ENCODE measurements around the gene FDXR.

The FDXR gene

DNA sequence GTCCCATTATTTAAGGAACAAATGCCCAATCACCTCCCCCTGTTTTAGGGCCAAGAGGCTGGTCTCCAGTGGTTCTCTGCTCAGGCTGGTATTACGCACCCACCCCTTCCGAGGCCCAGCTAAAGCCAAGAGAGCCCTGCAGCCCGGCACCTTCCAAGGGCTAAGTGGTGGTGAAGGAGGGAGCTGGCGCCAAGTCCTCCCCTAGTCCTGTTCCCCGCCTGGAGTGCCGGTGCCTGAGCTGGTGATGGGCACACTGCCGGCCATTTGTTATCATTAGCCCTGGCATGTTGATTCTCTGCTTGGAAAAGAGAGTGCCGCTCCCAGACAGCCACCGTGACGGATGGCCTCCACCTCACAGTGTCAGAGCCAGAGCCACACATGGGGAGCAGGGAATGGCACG, 45.0 kb downstream of the FDXR start:
- ChIA-PET CTCF (interaction anchor here (1.5 to 1.7 kb wide), 2 partner anchors 34 to 37 kb away, joined by 4 to 5 read pairs; no protein-coding TSS in a partner anchor), POLR2A (no interaction called here)
- Histone ChIP-seq H3K36me3 (ENCODE audit: control insufficient read depth in 4 of 4, insufficient read depth in 4 of 4, low read length in 3 of 4) (peaks cover 0 to 27% (median 5%) of the 10 kb centered on the region in 4 experiments), H3K4me3 (ENCODE audit: control insufficient read depth in 1 of 7, extremely low read depth in 1 of 7, insufficient read depth in 4 of 7, low read depth in 2 of 7, low read length in 6 of 7) (no peak overlapping the region), H3K4me1 (ENCODE audit: control extremely low read depth in 1 of 4, control insufficient read depth in 4 of 4, insufficient read depth in 4 of 4, low read length in 3 of 4) (no peaks in the 10 kb centered on the region), H3K27ac (ENCODE audit: insufficient read depth in 1 of 2, low read depth in 1 of 2, low read length in 2 of 2, poor library complexity in 1 of 2, severe bottlenecking in 2 of 2) (no peak overlapping the region), H3K9me3 (ENCODE audit: control extremely low read depth in 1 of 5, control insufficient read depth in 4 of 5, insufficient read depth in 2 of 5, low read depth in 1 of 5, low read length in 4 of 5) (no peaks in the 10 kb centered on the region), H3K27me3 (replicated peaks in 2 of 5; ENCODE audit: control insufficient read depth in 4 of 5, insufficient read depth in 5 of 5, low read length in 4 of 5) (no peaks in the 10 kb centered on the region)
- WGBS (ENCODE audit: insufficient coverage): 95% methylated on average over 9 of the region's 11 CpGs
- no peak for DNase-seq

DNA sequence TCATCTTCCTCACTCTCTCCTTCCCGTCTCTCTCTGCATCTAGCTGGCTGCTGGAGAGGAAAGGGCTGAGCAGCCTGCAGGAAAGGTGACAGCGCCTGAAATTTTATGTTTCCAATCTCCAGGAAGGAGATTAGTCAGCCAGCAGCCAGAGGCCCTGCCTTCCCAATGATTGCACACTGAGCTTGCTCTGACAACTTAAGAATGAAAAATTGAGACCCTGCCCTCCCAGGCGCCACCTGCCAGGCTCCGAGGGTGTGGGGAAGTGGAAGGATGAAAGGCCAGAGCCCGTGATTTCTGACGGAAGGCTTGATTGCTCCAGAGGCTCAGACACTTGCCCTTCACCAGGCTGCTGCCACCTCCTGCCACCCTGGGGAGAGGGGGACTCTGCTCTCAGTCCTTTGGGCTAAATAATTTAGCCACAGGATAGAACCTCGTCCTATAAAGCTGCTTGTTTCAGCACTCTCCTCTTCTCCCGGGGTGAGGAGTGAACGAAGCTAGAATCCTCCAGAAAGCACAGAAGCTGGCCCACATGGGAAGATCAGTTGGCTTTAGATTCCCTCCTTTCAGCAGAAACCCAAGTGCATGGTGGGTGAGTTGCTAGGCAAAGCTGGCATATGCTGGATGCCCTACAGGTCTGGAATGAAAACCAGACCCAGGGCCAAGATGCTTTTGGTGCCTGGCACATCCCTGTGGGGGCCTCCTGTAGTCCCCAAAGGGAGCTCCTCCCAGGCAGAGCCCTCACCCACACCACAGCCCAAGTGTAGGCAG, 46.7 kb downstream of the FDXR start:
- CTCF ChIA-PET: interaction anchor here (0.9 to 2.6 kb wide), 8 partner anchors 8 to 39 kb away, joined by 3 to 11 read pairs (median 3); no protein-coding TSS in a partner anchor
- no peak overlapping the region for H3K4me3 ChIP-seq (ENCODE audit: control insufficient read depth in 1 of 7, extremely low read depth in 1 of 7, insufficient read depth in 4 of 7, low read depth in 2 of 7, low read length in 6 of 7)
- WGBS (ENCODE audit: insufficient coverage): 94% methylated on average over 8 of the region's 9 CpGs
- no peak overlapping the region for H3K27ac ChIP-seq (ENCODE audit: insufficient read depth in 1 of 2, low read depth in 1 of 2, low read length in 2 of 2, poor library complexity in 1 of 2, severe bottlenecking in 2 of 2)
- H3K9me3 ChIP-seq (ENCODE audit: control extremely low read depth in 1 of 5, control insufficient read depth in 4 of 5, insufficient read depth in 2 of 5, low read depth in 1 of 5, low read length in 4 of 5): no peaks in the 10 kb centered on the region
- POLR2A ChIA-PET: no interaction called here
- H3K4me1 ChIP-seq (ENCODE audit: control extremely low read depth in 1 of 4, control insufficient read depth in 4 of 4, insufficient read depth in 4 of 4, low read length in 3 of 4): no peaks in the 10 kb centered on the region
- DNase-seq: no peak
- H3K36me3 ChIP-seq (ENCODE audit: control insufficient read depth in 4 of 4, insufficient read depth in 4 of 4, low read length in 3 of 4): peaks cover 0 to 27% (median 6%) of the 10 kb centered on the region in 4 experiments
- H3K27me3 ChIP-seq (replicated peaks in 2 of 5; ENCODE audit: control insufficient read depth in 4 of 5, insufficient read depth in 5 of 5, low read length in 4 of 5): no peaks in the 10 kb centered on the region

GRCh38 chr17:74824961-74825627, 47.7 kb downstream of the FDXR start:
- Histone ChIP-seq H3K27me3 (replicated peaks in 2 of 5; ENCODE audit: control insufficient read depth in 4 of 5, insufficient read depth in 5 of 5, low read length in 4 of 5) (no peaks in the 10 kb centered on the region), H3K9me3 (ENCODE audit: control extremely low read depth in 1 of 5, control insufficient read depth in 4 of 5, insufficient read depth in 2 of 5, low read depth in 1 of 5, low read length in 4 of 5) (no peaks in the 10 kb centered on the region), H3K4me1 (ENCODE audit: control extremely low read depth in 1 of 4, control insufficient read depth in 4 of 4, insufficient read depth in 4 of 4, low read length in 3 of 4) (no peaks in the 10 kb centered on the region), H3K27ac (ENCODE audit: insufficient read depth in 1 of 2, low read depth in 1 of 2, low read length in 2 of 2, poor library complexity in 1 of 2, severe bottlenecking in 2 of 2) (no peak overlapping the region), H3K4me3 (ENCODE audit: control insufficient read depth in 1 of 7, extremely low read depth in 1 of 7, insufficient read depth in 4 of 7, low read depth in 2 of 7, low read length in 6 of 7) (no peak overlapping the region), H3K36me3 (ENCODE audit: control insufficient read depth in 4 of 4, insufficient read depth in 4 of 4, low read length in 3 of 4) (peaks cover 0 to 30% (median 7%) of the 10 kb centered on the region in 4 experiments)
- ChIA-PET POLR2A (no interaction called here), CTCF (interaction anchor here (1.0 to 2.6 kb wide), 5 partner anchors 9 to 40 kb away, joined by 3 to 11 read pairs (median 3); no protein-coding TSS in a partner anchor)
- 97% methylated on average over 10 of the region's 11 CpGs for WGBS (ENCODE audit: insufficient coverage)
- no peak for DNase-seq

- Histone ChIP-seq H3K36me3 (ENCODE audit: control insufficient read depth in 4 of 4, insufficient read depth in 4 of 4, low read length in 3 of 4) (peaks cover 0 to 29% (median 12%) of the 10 kb centered on the region in 4 experiments), H3K9me3 (ENCODE audit: control extremely low read depth in 1 of 5, control insufficient read depth in 4 of 5, insufficient read depth in 2 of 5, low read depth in 1 of 5, low read length in 4 of 5) (no peaks in the 10 kb centered on the region), H3K27me3 (replicated peaks in 2 of 5; ENCODE audit: control insufficient read depth in 4 of 5, insufficient read depth in 5 of 5, low read length in 4 of 5) (no peaks in the 10 kb centered on the region), H3K27ac (ENCODE audit: insufficient read depth in 1 of 2, low read depth in 1 of 2, low read length in 2 of 2, poor library complexity in 1 of 2, severe bottlenecking in 2 of 2) (no peak overlapping the region), H3K4me3 (ENCODE audit: control insufficient read depth in 1 of 7, extremely low read depth in 1 of 7, insufficient read depth in 4 of 7, low read depth in 2 of 7, low read length in 6 of 7) (no peak overlapping the region), H3K4me1 (ENCODE audit: control extremely low read depth in 1 of 4, control insufficient read depth in 4 of 4, insufficient read depth in 4 of 4, low read length in 3 of 4) (no peaks in the 10 kb centered on the region)
- WGBS (ENCODE audit: insufficient coverage): 96% methylated on average over 12 of the region's 12 CpGs
- ChIA-PET POLR2A (no interaction called here), CTCF (interaction anchor here (0.9 to 1.6 kb wide), 2 partner anchors 16 to 17 kb away, joined by 3 to 4 read pairs; no protein-coding TSS in a partner anchor)
- no peak for DNase-seq
Measured at GRCh38 chr17:74822939-74823367, 49.8 kb downstream of the FDXR start.

DNA sequence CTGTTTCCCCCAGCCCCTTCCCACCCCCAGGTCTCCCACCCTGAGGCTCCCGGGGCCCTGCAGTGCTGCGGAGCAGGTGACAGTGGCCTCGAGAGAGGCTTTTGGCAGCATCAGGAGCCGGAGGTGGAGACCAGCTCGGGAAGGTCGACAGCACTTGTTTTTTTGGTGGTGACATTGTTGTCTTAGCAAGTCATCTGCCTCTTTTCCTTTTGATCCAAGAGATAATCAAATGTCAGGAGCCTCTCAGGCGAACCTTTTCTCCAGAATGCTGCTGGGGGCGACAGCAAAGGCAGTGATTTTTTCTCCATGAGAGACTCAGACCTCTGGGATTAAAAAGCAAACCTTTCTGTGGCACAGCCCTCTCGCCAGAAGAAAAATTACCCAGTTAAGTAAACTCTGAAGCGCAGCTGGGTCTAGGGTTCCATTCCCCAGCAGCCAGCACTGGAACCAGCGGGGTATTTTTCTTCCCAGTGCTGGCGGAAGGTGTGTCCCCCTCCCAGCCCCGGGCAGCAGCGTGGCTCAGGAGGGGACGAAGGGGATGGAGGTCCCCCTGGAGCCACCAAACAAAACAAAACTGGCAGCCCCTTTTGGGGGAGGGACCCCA, 50.4 kb downstream of the FDXR start:
- H3K36me3 ChIP-seq (ENCODE audit: control insufficient read depth in 4 of 4, insufficient read depth in 4 of 4, low read length in 3 of 4): peaks cover 0 to 33% (median 12%) of the 10 kb centered on the region in 4 experiments
- DNase-seq: no peak

DNA sequence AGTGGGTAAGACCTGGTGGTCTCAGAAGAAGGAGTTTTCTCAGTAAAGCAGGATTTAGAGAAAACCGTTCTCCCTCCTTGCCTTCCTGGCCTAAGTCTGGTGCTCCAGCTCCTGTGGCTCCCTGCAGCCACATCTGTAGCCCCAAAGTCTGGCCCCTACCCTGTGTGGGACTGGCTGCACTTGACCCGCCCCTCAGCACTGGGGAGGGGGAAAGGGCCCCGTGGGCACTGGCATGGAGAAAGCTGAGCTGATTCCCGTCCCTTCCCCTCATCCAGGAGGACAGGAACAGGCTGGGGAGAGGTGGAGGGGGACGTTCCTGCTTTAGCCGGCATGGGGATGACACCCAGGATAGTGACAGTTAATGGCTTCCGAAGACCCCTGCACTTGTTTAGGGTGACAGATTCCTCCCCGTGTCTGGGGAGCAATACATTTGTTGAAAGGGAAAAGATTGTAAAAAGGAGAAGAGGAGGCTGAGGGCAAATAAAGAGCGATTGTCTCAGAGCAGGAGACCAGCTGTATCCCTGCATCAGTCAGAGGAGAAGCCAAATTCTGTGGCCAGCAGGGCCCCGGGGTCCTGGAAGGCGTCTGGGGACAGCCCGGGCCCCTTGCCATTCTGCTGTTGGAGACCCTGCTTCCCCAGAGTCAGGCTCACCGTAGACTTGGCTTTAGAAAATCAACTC, 51.0 kb downstream of the FDXR start:
- 98% methylated on average over 10 of the region's 13 CpGs for WGBS (ENCODE audit: insufficient coverage)
- CTCF ChIA-PET: interaction anchor here (1.6 to 1.8 kb wide), 3 partner anchors 11 to 31 kb away, joined by 4 to 8 read pairs (median 4); no protein-coding TSS in a partner anchor
- peaks cover 0 to 39% (median 12%) of the 10 kb centered on the region in 4 experiments for H3K36me3 ChIP-seq (ENCODE audit: control insufficient read depth in 4 of 4, insufficient read depth in 4 of 4, low read length in 3 of 4)

More for the DNA sequence above, 50.4 kb downstream of the FDXR start:
- WGBS (ENCODE audit: insufficient coverage): 93% methylated on average over 15 of the region's 15 CpGs
- H3K27me3 ChIP-seq (replicated peaks in 2 of 5; ENCODE audit: control insufficient read depth in 4 of 5, insufficient read depth in 5 of 5, low read length in 4 of 5): no peaks in the 10 kb centered on the region
- no peak overlapping the region for H3K27ac ChIP-seq (ENCODE audit: insufficient read depth in 1 of 2, low read depth in 1 of 2, low read length in 2 of 2, poor library complexity in 1 of 2, severe bottlenecking in 2 of 2)
- H3K4me3 ChIP-seq (ENCODE audit: control insufficient read depth in 1 of 7, extremely low read depth in 1 of 7, insufficient read depth in 4 of 7, low read depth in 2 of 7, low read length in 6 of 7): no peak overlapping the region
- no peaks in the 10 kb centered on the region for H3K4me1 ChIP-seq (ENCODE audit: control extremely low read depth in 1 of 4, control insufficient read depth in 4 of 4, insufficient read depth in 4 of 4, low read length in 3 of 4)
- ChIA-PET CTCF (interaction anchor here (0.9 to 1.6 kb wide), 2 partner anchors 16 to 18 kb away, joined by 3 to 4 read pairs; no protein-coding TSS in a partner anchor), POLR2A (no interaction called here)
- H3K9me3 ChIP-seq (ENCODE audit: control extremely low read depth in 1 of 5, control insufficient read depth in 4 of 5, insufficient read depth in 2 of 5, low read depth in 1 of 5, low read length in 4 of 5): no peaks in the 10 kb centered on the region

More for the DNA sequence above, 51.0 kb downstream of the FDXR start:
- Histone ChIP-seq H3K4me1 (ENCODE audit: control extremely low read depth in 1 of 4, control insufficient read depth in 4 of 4, insufficient read depth in 4 of 4, low read length in 3 of 4) (no peaks in the 10 kb centered on the region), H3K27me3 (replicated peaks in 2 of 5; ENCODE audit: control insufficient read depth in 4 of 5, insufficient read depth in 5 of 5, low read length in 4 of 5) (no peaks in the 10 kb centered on the region), H3K27ac (ENCODE audit: insufficient read depth in 1 of 2, low read depth in 1 of 2, low read length in 2 of 2, poor library complexity in 1 of 2, severe bottlenecking in 2 of 2) (no peak overlapping the region), H3K9me3 (ENCODE audit: control extremely low read depth in 1 of 5, control insufficient read depth in 4 of 5, insufficient read depth in 2 of 5, low read depth in 1 of 5, low read length in 4 of 5) (no peaks in the 10 kb centered on the region), H3K4me3 (ENCODE audit: control insufficient read depth in 1 of 7, extremely low read depth in 1 of 7, insufficient read depth in 4 of 7, low read depth in 2 of 7, low read length in 6 of 7) (no peak overlapping the region)
- POLR2A ChIA-PET: no interaction called here
- DNase-seq: no peak

All from common myeloid progenitor, CD34-positive (primary cell).